Measurements from ENCODE around the gene ZEB2. TPM values are rescaled to one million over a fixed set of nuclear protein-coding genes. Genes with fewer than 3 reads are reported as not detected.

Gene ZEB2
- total RNA-seq, 1 donor, result 104 TPM

DNA sequence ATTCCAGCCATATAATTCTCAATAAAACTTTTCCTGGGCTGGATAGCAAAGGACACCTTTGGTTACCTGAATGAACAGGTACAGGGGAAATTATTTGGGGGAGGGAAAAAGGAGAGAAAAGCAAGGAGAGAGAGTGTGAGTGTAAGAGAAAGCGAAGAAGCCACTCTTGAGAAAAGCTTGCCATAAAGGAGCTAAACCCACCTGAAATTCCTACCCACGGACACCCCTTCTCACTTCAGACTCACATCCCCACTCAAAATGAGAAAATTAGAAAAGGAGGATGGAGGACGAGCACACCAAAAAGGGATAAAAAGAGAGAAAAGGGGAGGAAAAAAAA lies 354 bp downstream of the ZEB2 start:
- peak overlapping the region; percentile 73 for H3K4me3 ChIP-seq (ENCODE audit: low read depth, low read length)
- DNase-seq (ENCODE audit: low read depth), result no peak
- TF ChIP-seq, protein P1, sequence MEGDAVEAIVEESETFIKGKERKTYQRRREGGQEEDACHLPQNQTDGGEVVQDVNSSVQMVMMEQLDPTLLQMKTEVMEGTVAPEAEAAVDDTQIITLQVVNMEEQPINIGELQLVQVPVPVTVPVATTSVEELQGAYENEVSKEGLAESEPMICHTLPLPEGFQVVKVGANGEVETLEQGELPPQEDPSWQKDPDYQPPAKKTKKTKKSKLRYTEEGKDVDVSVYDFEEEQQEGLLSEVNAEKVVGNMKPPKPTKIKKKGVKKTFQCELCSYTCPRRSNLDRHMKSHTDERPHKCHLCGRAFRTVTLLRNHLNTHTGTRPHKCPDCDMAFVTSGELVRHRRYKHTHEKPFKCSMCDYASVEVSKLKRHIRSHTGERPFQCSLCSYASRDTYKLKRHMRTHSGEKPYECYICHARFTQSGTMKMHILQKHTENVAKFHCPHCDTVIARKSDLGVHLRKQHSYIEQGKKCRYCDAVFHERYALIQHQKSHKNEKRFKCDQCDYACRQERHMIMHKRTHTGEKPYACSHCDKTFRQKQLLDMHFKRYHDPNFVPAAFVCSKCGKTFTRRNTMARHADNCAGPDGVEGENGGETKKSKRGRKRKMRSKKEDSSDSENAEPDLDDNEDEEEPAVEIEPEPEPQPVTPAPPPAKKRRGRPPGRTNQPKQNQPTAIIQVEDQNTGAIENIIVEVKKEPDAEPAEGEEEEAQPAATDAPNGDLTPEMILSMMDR (IDR thresholded peaks at IDR 0.05; ENCODE audit: insufficient read depth, low read length), result no peak

DNA sequence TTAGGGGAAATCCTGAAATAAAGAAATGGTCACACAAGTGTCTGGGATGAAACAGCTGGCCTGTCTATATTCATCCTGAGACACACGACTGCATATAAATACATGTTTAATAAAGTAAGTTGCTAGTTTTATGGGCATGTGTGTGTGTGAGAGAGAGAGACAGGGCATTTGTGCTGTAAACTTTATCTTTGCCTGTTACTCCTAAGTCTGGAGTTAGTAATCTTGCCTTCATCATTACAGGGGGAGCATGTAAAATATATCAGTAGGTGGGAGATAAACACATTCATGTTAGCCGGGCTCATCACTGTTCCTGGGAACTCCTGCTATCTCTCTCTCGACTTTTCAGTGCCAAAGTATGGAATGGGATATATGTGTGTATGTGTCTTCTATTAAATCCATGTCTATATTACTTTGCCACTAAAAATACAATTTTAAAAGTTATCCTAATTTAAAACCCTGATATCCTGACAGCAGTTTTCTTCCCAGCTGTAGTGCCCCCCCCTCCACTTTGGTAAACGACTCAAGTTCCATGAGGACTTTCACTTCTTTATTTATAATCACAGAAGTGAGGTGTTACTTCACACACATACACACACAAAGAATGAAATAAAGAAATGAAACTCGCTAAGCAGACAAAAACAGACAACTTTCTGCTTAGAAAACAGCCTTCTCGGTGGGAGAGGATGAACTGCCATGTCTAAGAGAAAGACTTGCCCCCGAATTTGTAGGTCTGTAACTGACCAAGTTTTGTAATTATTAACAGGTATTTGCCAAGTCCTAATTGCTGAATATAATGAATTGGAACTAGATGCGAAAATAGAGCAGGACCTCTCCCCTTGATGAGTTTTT lies 947 bp downstream of the ZEB2 start:
- H3K4me3 ChIP-seq (ENCODE audit: low read depth, low read length), result peak overlapping the region; percentile 73
- TF ChIP-seq, protein P1 (IDR thresholded peaks at IDR 0.05; ENCODE audit: insufficient read depth, low read length), result no peak
- DNase-seq (ENCODE audit: low read depth), result peak; percentile 39

GRCh38 chr2:144517866-144518747 lies 1.8 kb downstream of the ZEB2 start:
- H3K4me3 ChIP-seq (ENCODE audit: low read depth, low read length), result peak overlapping the region; percentile 73
- TF ChIP-seq, protein P1 (IDR thresholded peaks at IDR 0.05; ENCODE audit: insufficient read depth, low read length), result no peak
- peak; percentile 65 for DNase-seq (ENCODE audit: low read depth)

GRCh38 chr2:144516981-144517865 lies 2.7 kb downstream of the ZEB2 start:
- peak overlapping the region; percentile 73 for H3K4me3 ChIP-seq (ENCODE audit: low read depth, low read length)
- TF ChIP-seq, protein P1 (IDR thresholded peaks at IDR 0.05; ENCODE audit: insufficient read depth, low read length), result no peak
- DNase-seq (ENCODE audit: low read depth), result peak; percentile 93

GRCh38 chr2:144516411-144516980 lies 3.4 kb downstream of the ZEB2 start:
- peak; percentile 50 for DNase-seq (ENCODE audit: low read depth)
- TF ChIP-seq, protein P1 (IDR thresholded peaks at IDR 0.05; ENCODE audit: insufficient read depth, low read length), result no peak
- peak overlapping the region; percentile 73 for H3K4me3 ChIP-seq (ENCODE audit: low read depth, low read length)

Measured in fibroblast of the aortic adventitia (primary cell).